ENCODE results near the gene CTSD. TPM values are rescaled to one million over a fixed set of nuclear protein-coding genes. Genes with fewer than 3 reads are reported as not detected.

The CTSD gene
- total and polyA plus RNA-seq, 8 donors: 115 to 590 (median 257) TPM

DNA sequence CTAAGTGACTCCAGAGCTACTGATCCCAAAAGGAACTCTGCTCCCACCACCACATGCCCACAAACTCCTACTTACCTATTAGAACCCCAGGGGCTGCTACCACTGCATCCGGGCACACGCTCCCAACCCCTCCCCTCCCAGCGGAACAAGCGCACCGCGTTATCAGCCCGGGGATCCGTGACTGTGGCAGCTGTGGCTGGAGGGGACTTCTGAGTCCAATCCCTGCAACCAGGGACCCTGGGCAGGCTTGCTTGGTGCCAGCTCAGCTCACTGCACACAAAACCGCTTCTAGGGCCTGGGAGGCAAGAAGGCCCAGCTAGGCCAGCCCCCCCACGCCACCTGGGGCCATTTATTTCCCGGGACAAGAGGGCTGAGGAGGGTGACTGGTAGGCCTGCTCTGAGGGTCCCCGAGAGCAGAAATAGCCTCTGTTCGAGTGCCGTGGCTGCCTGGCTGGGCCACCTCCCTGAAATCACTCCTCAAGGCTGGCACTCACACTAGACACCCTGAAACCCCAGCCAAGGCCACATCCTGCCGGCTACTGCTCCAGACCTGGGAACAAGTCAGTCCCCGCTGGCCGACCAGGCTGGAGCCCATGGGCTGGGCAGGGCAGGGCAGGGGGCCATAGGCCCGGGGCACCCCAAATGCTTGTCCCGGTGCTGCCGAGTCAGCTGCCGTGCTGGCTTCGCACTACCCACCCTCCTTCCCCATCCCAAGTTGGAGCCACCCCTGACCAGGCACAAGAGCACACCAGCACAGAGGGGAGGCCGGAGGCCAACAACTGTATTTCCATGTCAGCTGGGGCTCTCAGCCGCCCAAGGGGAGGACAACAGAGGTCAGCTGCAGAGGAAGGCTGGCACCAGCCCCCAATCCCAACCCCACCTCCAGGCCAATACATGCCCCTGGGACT, 11.5 kb downstream of the CTSD start:
- 73 to 86% (median 81%) methylated on average over 12 to 24 of the region's 24 CpGs for WGBS, 5 donors
- intact Hi-C loops (cut with DNase I; ENCODE audit: low total_unique reads): no loop called here
- no peak for DNase-seq
- no peaks in the 10 kb centered on the region for H3K9me3 ChIP-seq
- no peak for TF ChIP-seq EP300 (IDR thresholded peaks at IDR 0.05)
- peak overlapping the region in 1 of 5 donors; percentile 0 for H3K27ac ChIP-seq
- peaks cover 48 to 58% (median 55%) of the 10 kb centered on the region in 4 donors for H3K36me3 ChIP-seq
- H3K4me3 ChIP-seq: no peak overlapping the region
- peaks cover 52 to 92% (median 70%) of the 10 kb centered on the region in 4 donors for H3K4me1 ChIP-seq
- peaks cover 6 to 32% (median 23%) of the 10 kb centered on the region in 3 donors for H3K27me3 ChIP-seq

DNA sequence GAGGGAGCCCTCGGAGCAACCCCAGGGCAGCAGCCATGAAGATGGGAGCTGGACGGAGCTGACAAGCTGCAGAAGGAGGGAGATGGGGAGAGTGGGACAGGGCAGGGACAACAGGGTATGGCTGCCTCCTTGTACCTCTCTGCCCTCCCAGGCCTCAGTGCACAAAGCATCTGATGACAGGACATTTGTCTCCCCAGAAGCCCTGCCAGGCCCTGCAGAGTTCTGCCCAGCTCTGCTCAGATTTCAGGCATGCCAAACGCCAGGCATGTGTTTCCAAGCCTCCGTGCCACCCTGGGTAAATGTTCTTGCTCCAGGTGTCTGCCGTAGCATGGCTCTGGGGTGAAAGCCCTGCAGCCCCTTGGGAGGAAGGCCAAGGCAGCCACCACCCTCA, 12.2 kb downstream of the CTSD start:
- Histone ChIP-seq H3K27me3 (peaks cover 6 to 32% (median 23%) of the 10 kb centered on the region in 3 donors), H3K27ac (no peak overlapping the region), H3K4me1 (peaks cover 45 to 85% (median 63%) of the 10 kb centered on the region in 4 donors), H3K36me3 (peaks cover 41 to 50% (median 48%) of the 10 kb centered on the region in 4 donors), H3K9me3 (no peaks in the 10 kb centered on the region), H3K4me3 (no peak overlapping the region)
- intact Hi-C loops (cut with DNase I; ENCODE audit: low total_unique reads): no loop called here
- WGBS, 5 donors: 49 to 62% (median 59%) methylated on average over 2 to 5 of the region's 5 CpGs
- TF ChIP-seq POLR2A (IDR thresholded peaks at IDR 0.05): no peak
- TF ChIP-seq EP300 (IDR thresholded peaks at IDR 0.05): no peak
- no peak for TF ChIP-seq POLR2AphosphoS5 (IDR thresholded peaks at IDR 0.05)
- TF ChIP-seq, protein P1, sequence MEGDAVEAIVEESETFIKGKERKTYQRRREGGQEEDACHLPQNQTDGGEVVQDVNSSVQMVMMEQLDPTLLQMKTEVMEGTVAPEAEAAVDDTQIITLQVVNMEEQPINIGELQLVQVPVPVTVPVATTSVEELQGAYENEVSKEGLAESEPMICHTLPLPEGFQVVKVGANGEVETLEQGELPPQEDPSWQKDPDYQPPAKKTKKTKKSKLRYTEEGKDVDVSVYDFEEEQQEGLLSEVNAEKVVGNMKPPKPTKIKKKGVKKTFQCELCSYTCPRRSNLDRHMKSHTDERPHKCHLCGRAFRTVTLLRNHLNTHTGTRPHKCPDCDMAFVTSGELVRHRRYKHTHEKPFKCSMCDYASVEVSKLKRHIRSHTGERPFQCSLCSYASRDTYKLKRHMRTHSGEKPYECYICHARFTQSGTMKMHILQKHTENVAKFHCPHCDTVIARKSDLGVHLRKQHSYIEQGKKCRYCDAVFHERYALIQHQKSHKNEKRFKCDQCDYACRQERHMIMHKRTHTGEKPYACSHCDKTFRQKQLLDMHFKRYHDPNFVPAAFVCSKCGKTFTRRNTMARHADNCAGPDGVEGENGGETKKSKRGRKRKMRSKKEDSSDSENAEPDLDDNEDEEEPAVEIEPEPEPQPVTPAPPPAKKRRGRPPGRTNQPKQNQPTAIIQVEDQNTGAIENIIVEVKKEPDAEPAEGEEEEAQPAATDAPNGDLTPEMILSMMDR (IDR thresholded peaks at IDR 0.05): no peak
- DNase-seq: no peak

DNA sequence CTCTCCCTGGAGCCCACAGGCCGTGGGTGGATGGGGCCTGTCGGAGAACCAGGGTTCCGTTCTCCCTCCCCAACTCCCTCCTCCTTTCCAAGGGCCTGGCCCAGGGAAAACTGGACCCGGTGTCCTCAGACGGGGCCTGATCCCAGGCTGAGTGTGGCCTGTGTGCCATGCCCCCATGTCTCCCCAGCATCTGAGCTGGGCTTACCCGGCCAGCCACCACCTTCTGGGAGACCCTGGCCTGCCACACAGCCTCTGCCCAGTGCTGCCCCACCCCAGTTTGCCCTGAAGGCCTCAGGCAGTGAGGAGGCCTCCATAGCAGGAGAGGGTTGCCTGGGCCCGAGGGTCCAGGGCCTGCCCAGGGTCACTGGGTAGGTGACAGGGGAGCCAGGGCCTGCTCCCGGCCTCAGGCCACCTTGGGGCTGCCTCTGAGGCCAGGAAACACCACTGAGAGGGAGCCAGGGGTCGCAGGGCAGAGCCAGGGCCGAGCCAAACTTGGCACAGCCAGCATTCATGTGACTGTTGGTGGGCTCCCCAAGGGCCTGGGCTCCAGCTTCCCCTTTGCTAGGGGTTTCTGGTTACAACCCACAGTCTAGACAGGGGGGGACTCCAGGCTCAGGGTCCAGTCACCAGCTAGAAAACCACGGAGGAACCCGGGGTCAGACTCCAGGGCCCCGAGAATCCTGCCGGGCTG, 12.7 kb downstream of the CTSD start:
- Histone ChIP-seq H3K9me3 (no peaks in the 10 kb centered on the region), H3K27ac (peak overlapping the region in 3 of 5 donors; percentile 12 to 22 (median 16)), H3K27me3 (peaks cover 6 to 32% (median 23%) of the 10 kb centered on the region in 3 donors), H3K4me1 (peaks cover 40 to 79% (median 57%) of the 10 kb centered on the region in 4 donors), H3K36me3 (peaks cover 35 to 45% (median 43%) of the 10 kb centered on the region in 4 donors), H3K4me3 (no peak overlapping the region)
- intact Hi-C loops (cut with DNase I; ENCODE audit: low total_unique reads): no loop called here
- 20 to 58% (median 38%) methylated on average over 6 to 14 of the region's 14 CpGs for WGBS, 5 donors
- no peak for TF ChIP-seq POLR2AphosphoS5 (IDR thresholded peaks at IDR 0.05)
- TF ChIP-seq, protein P1 (IDR thresholded peaks at IDR 0.05): no peak
- TF ChIP-seq EP300 (IDR thresholded peaks at IDR 0.05): no peak
- TF ChIP-seq POLR2A (IDR thresholded peaks at IDR 0.05): no peak
- DNase-seq: no peak

DNA sequence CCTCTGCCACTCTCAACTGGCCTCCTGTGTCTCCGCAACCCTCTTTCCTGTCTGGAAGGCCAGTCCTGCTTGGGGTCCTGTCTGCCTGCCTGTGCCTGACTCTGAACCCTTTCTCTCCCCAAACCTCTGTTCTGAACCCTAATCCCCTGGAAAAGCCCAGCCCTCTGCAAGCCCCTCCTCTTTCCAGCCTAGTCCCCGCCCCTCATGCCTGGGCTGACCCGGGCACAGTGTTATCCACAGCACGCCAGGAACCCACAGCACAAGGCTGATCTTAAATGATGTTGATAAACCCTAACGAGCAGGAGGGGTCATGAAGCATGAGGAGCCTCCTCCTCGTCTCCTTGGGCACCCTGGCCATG, 13.3 kb downstream of the CTSD start, which contains the start of gene IFITM10:
Gene IFITM10 (minus strand): TSS at position 115 of the 359 bp plus-strand sequence. CDS start 153 bp downstream, outside the sequence.
- intact Hi-C loops (cut with DNase I; ENCODE audit: low total_unique reads): no loop called here
- H3K4me1 ChIP-seq: peaks cover 34 to 74% (median 52%) of the 10 kb centered on the region in 4 donors
- no peaks in the 10 kb centered on the region for H3K9me3 ChIP-seq
- peak within 1 kb of the TSS in 4 of 5 donors; percentile 11 to 42 (median 19) for H3K27ac ChIP-seq
- H3K27me3 ChIP-seq: peaks cover 6 to 32% (median 23%) of the 10 kb centered on the region in 3 donors
- H3K4me3 ChIP-seq: peak within 1 kb of the TSS; percentile 22 to 39 (median 33)
- peak in 1 of 2 donors; percentile 52 for DNase-seq
- TF ChIP-seq, protein P1 (IDR thresholded peaks at IDR 0.05): no peak
- peak in 2 of 3 donors; percentile 31 to 34 for TF ChIP-seq POLR2AphosphoS5 (IDR thresholded peaks at IDR 0.05)
- H3K36me3 ChIP-seq: peaks cover 32 to 40% (median 37%) of the 10 kb centered on the region in 4 donors
- 19 to 28% (median 22%) methylated on average over 5 to 6 of the region's 6 CpGs for WGBS, 5 donors

Data from stomach (tissue), 9 donors.